Prostate gland (tissue), 2 donors: ENCODE data around the gene PDE7B.

Experiments
- POLR2A ChIP-seq: fragments of 450-650 bp; IDR thresholded peaks from one replicate; pipeline ENCODE4 v1.6.1; 2016; ENCODE audit warnings: antibody characterized with exemption, mild to moderate bottlenecking
- TF ChIP-seq, protein P1 (sequence below), 4 experiments: fragments of 200-600 bp in 2 of 4; fragments of 450-650 bp in 2 of 4; sonication (generic) in 2 of 4; IDR thresholded peaks; 1 replicate in 3 of 4; 2 replicates in 1 of 4; pipeline ENCODE4 v1.5.1; 2016 to 2019; ENCODE audit warnings: antibody characterized with exemption in 4 of 4, mild to moderate bottlenecking in 2 of 4, moderate library complexity in 2 of 4

DNA sequence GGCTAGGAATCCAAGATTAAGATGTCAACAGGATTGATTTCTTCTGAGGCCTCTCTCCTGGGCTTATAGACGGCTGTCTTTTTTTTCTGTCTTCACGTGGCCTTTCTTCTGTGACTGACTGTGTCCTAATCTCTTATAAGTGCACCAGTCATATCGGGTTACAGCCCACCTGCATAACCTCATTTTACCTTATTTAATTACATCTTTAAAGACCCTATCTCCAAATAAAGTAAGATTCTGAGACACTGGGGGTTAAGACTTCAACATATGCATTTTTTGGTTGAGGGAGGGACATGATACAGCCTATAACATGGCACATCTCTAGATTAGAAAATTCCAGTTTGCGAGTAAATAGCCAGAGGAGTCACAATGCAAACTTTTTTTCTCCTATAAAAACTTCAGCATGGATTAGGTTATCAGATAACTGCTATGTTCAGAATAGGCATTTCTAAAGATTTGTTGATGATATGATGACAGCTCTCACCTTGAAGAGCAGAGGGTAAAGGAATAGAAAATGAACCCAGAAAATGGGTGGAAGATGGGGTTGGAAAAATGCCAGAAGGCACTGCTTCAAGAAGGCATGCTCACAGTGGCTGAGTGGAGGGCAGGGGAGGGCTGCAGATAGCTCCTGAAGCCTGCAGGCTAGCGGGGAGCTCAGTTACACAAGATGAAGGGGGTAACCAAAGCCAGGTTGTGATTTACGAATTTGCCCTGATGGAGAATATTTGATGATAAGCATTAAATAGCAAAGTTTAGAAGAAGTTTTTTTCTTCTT is 8.7 kb upstream of the PDE7B start:
- TF ChIP-seq, protein P1, sequence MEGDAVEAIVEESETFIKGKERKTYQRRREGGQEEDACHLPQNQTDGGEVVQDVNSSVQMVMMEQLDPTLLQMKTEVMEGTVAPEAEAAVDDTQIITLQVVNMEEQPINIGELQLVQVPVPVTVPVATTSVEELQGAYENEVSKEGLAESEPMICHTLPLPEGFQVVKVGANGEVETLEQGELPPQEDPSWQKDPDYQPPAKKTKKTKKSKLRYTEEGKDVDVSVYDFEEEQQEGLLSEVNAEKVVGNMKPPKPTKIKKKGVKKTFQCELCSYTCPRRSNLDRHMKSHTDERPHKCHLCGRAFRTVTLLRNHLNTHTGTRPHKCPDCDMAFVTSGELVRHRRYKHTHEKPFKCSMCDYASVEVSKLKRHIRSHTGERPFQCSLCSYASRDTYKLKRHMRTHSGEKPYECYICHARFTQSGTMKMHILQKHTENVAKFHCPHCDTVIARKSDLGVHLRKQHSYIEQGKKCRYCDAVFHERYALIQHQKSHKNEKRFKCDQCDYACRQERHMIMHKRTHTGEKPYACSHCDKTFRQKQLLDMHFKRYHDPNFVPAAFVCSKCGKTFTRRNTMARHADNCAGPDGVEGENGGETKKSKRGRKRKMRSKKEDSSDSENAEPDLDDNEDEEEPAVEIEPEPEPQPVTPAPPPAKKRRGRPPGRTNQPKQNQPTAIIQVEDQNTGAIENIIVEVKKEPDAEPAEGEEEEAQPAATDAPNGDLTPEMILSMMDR (IDR thresholded peaks at IDR 0.05), result no peak
- no peak for TF ChIP-seq POLR2A
